ENCODE results near the gene ANO1. TPM values are rescaled to one million over a fixed set of nuclear protein-coding genes. Genes with fewer than 3 reads are reported as not detected.

ANO1 gene
- total RNA-seq, 1 experiment from 2014 or later: 10.9 TPM

GRCh38 chr11:70036971-70037882 is 40.9 kb upstream of the ANO1 start:
- no peak overlapping the region for H3K27ac ChIP-seq (ENCODE audit: insufficient read length, low read depth, low read length)
- no peak overlapping the region for H2BK15ac ChIP-seq (ENCODE audit: low read depth, low read length)
- H2AK5ac ChIP-seq (ENCODE audit: insufficient read length, low read length): no peak overlapping the region
- peaks cover 6 to 7% of the 10 kb centered on the region in 2 experiments for H3K4me1 Mint-ChIP-seq
- peaks cover 21% of the 10 kb centered on the region for H3K9me3 ChIP-seq (ENCODE audit: control insufficient read depth, low read depth, low read length)
- peaks cover 49% of the 10 kb centered on the region for H3K27me3 Mint-ChIP-seq (ENCODE audit: low read depth)
- H2AFZ ChIP-seq (ENCODE audit: low read length): no peak overlapping the region
- WGBS (ENCODE audit: extremely low coverage, insufficient read length, low lambda C conversion rate): no CpG with 5 or more reads among the region's 12 CpGs
- H3K79me1 ChIP-seq (ENCODE audit: insufficient read depth, low read depth, low read length, poor library complexity, severe bottlenecking): no peaks in the 10 kb centered on the region
- H3K4me2 ChIP-seq (ENCODE audit: insufficient read depth, insufficient read length, low read length): no peak overlapping the region
- H2BK12ac ChIP-seq (ENCODE audit: insufficient read length, low read depth, low read length): no peak overlapping the region
- no peaks in the 10 kb centered on the region for H3K23me2 ChIP-seq (ENCODE audit: insufficient read length, low read depth, low read length, poor library complexity, severe bottlenecking)
- H2BK5ac ChIP-seq (ENCODE audit: insufficient read length, low read length): no peak overlapping the region
- H3K14ac ChIP-seq (ENCODE audit: insufficient read depth, low read length): no peak overlapping the region
- H3K36me3 Mint-ChIP-seq (ENCODE audit: insufficient read depth in 1 of 3, low read depth in 3 of 3): peaks cover 12 to 20% (median 13%) of the 10 kb centered on the region in 3 experiments
- H3K56ac ChIP-seq (ENCODE audit: insufficient read length, low read depth, low read length): no peak overlapping the region
- H4K5ac ChIP-seq (ENCODE audit: insufficient read length, low read depth, low read length): no peak overlapping the region
- no peaks in the 10 kb centered on the region for H4K20me1 ChIP-seq (ENCODE audit: control insufficient read depth, insufficient read depth, insufficient read length)
- H3K4me1 ChIP-seq (ENCODE audit: insufficient read depth, low read length): no peaks in the 10 kb centered on the region
- H3K18ac ChIP-seq (ENCODE audit: insufficient read length, low read depth, low read length): no peak overlapping the region
- TF ChIP-seq CTCF (conservative IDR thresholded peaks at IDR 0.05): no peak
- no peaks in the 10 kb centered on the region for H3K79me2 ChIP-seq (ENCODE audit: insufficient read depth, low read length)
- no peak overlapping the region for H4K91ac ChIP-seq (ENCODE audit: insufficient read length, low read depth, low read length)
- peaks cover 30 to 36% of the 10 kb centered on the region in 2 experiments for H3K9me3 Mint-ChIP-seq
- H3K27ac Mint-ChIP-seq: peak overlapping the region in 1 of 3 experiments; percentile 24; a peak in 1 of 7 replicates
- H4K8ac ChIP-seq (replicated peaks; ENCODE audit: insufficient read length, low read depth, low read length): no peak overlapping the region
- no peak overlapping the region for H3K4ac ChIP-seq (ENCODE audit: low read depth, low read length)
- no peak overlapping the region for H3K9ac ChIP-seq (ENCODE audit: extremely low read depth, insufficient read length, low read length)
- H3K23ac ChIP-seq (ENCODE audit: insufficient read length, low read depth, low read length): no peak overlapping the region
- no peaks in the 10 kb centered on the region for H3K27me3 ChIP-seq (ENCODE audit: insufficient read depth, low read length)
- no peak overlapping the region for H2BK120ac ChIP-seq (ENCODE audit: low read depth, low read length, poor library complexity, severe bottlenecking)
- no peak overlapping the region for H3K4me3 Mint-ChIP-seq
- no peak overlapping the region for H3T11ph ChIP-seq (ENCODE audit: low read length)
- peak; percentile 14 for DNase-seq
- no peak overlapping the region for H2BK20ac ChIP-seq (ENCODE audit: low read depth, low read length, poor library complexity, severe bottlenecking)

All from H9 (cell line).